UCSD-AML1 (cell line): Measurements from ENCODE around the gene CTNNBL1.
"Not testable (repeated sequence)": the region's sequence is repeated elsewhere in the genome, so short reads cannot be mapped to it uniquely, and the experiment has no call there.

Experiments used
- DNase-seq: peaks from one replicate; lab custom pipeline; 2025; ENCODE audit not compliant: unreplicated experiment; lab: John Stamatoyannopoulos, UW

Gene CTNNBL1

GRCh38 chr20:37677969-37678861, 15.6 kb upstream of the CTNNBL1 start:
- no peak for DNase-seq

GRCh38 chr20:37679751-37680150, 14.1 kb upstream of the CTNNBL1 start:
- not testable (repeated sequence) for DNase-seq

GRCh38 chr20:37680420-37680819, 13.4 kb upstream of the CTNNBL1 start:
- no peak for DNase-seq

GRCh38 chr20:37681384-37682112, 12.3 kb upstream of the CTNNBL1 start:
- no peak for DNase-seq

GRCh38 chr20:37683146-37683545, 10.7 kb upstream of the CTNNBL1 start:
- DNase-seq, result not testable (repeated sequence)

GRCh38 chr20:37686762-37687477, 6.9 kb upstream of the CTNNBL1 start:
- DNase-seq, result no peak

- DNase-seq, result no peak
Measured at GRCh38 chr20:37687478-37687805, 6.4 kb upstream of the CTNNBL1 start.

GRCh38 chr20:37688093-37688492, 5.7 kb upstream of the CTNNBL1 start:
- DNase-seq, result no peak

GRCh38 chr20:37690626-37691369, 3.0 kb upstream of the CTNNBL1 start:
- DNase-seq, result no peak

GRCh38 chr20:37692459-37693166, 1.2 kb upstream of the CTNNBL1 start:
- no peak for DNase-seq

GRCh38 chr20:37693242-37693634, 592 bp upstream of the CTNNBL1 start:
- no peak for DNase-seq

- no peak for DNase-seq
Measured at GRCh38 chr20:37695684-37696342, 2.0 kb downstream of the CTNNBL1 start.

GRCh38 chr20:37697314-37697713, 3.5 kb downstream of the CTNNBL1 start:
- no peak for DNase-seq

GRCh38 chr20:37699202-37699601, 5.4 kb downstream of the CTNNBL1 start:
- no peak for DNase-seq

- no peak for DNase-seq
Measured at GRCh38 chr20:37700301-37700700, 6.5 kb downstream of the CTNNBL1 start.

GRCh38 chr20:37701676-37702075, 7.8 kb downstream of the CTNNBL1 start:
- DNase-seq, result not testable (repeated sequence)

GRCh38 chr20:37702403-37703034, 8.7 kb downstream of the CTNNBL1 start:
- no peak for DNase-seq

GRCh38 chr20:37703035-37703845, 9.4 kb downstream of the CTNNBL1 start:
- no peak for DNase-seq

- DNase-seq, result no peak
Measured at GRCh38 chr20:37704955-37705354, 11.1 kb downstream of the CTNNBL1 start.
